ENCODE measurements around the gene CUBN.
A peak's percentile ranks its signal among the peaks of the same experiment; 100 is the strongest.

The CUBN gene

DNA sequence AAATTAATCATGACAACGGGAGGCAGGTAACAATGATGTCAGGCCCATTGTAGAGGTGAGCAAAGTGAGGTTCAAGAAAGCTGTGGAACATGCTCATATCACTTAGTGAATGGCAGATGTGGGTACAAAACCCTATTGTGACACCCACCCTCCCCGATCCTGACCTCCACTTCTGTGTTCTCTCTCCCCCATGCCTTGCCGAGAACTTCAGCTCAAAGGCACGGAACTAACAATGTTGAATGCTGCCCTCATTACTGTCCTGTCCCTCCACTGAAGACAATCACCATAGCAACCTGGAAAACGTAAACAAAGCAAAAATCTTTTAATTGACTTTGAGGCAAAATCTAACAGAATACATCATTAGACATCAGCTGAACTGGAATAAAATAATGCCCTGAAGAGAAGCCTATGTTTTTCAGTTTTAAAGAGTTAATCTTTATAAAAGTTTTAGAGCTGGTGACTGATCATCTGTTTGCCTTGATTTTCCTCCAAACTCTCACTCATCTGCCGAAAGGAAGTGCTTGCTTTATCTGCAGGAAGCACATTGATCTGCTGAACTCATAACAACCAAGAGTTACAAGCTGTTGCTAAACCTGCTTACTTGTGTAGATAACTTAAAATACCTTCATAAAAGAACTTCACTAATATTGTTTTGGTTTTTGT, 133.6 kb downstream of the CUBN start:
- Mint-ChIP-seq H3K36me3 (no peaks in the 10 kb centered on the region), H3K9me3 (no peaks in the 10 kb centered on the region), H3K4me1 (no peaks in the 10 kb centered on the region), H3K27ac (no peak overlapping the region), H3K4me3 (no peak overlapping the region)
- DNase-seq (ENCODE audit: low spot score in 2 of 2) (no peak), ATAC-seq (no peak)

DNA sequence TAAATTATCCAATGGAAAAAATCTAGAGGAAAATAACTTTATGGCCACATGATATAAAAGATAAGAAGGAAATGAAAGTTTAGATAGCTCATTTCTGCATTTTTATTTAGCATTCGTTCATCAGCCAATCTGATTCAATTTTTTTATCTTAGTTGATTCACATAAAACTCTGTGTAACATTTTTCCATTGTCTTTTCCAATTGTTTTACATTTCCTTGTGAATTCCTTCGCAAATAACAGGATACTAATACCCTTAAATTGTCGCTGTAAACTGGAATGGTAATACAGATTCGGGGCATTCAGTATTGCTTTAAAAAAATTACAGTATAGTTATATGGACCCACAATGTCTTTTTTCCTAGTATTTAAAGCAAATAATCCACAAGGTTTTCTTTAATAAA, 136.4 kb downstream of the CUBN start:
- H3K4me3 Mint-ChIP-seq = no peak overlapping the region
- H3K9me3 Mint-ChIP-seq = no peaks in the 10 kb centered on the region
- no peaks in the 10 kb centered on the region for H3K36me3 Mint-ChIP-seq
- H3K4me1 Mint-ChIP-seq = no peaks in the 10 kb centered on the region
- no peak for ATAC-seq
- no peak for DNase-seq (ENCODE audit: low spot score in 2 of 2)
- no peak overlapping the region for H3K27ac Mint-ChIP-seq

DNA sequence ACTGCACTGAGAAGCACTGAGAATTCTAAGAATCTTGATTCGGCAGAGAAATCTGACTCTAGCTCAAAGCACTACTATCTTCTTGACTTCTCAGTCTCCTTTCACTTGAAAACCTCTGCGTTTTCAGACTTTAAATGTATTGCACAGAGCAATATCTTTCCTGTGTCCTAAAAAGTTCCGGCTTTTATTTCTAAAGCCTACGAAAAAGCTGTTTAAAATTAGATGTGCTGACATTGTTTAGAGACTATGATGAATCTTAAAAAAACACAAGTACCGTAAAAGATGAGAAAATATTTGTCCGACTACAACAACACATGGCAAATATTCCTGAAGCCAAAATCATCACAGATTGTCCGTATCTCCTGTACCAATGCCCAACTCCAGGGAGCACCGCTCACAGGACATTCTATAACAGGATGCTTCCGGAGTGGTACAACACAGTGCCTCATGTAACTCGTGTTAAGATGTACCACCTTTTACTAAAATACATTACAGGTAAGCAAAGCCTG, 136.9 kb downstream of the CUBN start:
- no peak for ATAC-seq
- Mint-ChIP-seq H3K4me3 (no peak overlapping the region), H3K36me3 (no peaks in the 10 kb centered on the region), H3K4me1 (no peaks in the 10 kb centered on the region), H3K27ac (no peak overlapping the region), H3K9me3 (no peaks in the 10 kb centered on the region)
- DNase-seq (ENCODE audit: low spot score in 2 of 2) = no peak

DNA sequence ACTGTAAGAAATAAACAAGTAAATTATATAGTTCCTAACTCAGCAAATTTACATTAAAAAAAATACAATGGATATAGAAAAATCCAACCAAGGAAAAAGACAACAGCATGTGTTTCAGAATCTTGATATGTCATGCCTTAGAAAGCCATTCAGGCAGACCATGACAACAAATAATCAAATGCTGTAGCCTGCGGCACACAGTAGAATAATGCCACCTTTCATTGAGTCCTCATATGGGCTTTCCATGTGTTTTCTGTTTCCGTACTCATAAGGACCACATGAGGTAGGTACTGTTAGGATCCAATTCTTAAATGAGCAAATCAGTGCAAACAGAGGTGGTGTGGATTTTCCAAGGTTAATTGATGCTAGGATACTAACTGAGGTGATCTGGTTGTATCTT, 138.6 kb downstream of the CUBN start:
- Mint-ChIP-seq H3K4me1 (no peaks in the 10 kb centered on the region), H3K27ac (no peak overlapping the region), H3K9me3 (no peaks in the 10 kb centered on the region), H3K36me3 (no peaks in the 10 kb centered on the region), H3K4me3 (no peak overlapping the region)
- DNase-seq (ENCODE audit: low spot score in 2 of 2) = no peak
- ATAC-seq = no peak

DNA sequence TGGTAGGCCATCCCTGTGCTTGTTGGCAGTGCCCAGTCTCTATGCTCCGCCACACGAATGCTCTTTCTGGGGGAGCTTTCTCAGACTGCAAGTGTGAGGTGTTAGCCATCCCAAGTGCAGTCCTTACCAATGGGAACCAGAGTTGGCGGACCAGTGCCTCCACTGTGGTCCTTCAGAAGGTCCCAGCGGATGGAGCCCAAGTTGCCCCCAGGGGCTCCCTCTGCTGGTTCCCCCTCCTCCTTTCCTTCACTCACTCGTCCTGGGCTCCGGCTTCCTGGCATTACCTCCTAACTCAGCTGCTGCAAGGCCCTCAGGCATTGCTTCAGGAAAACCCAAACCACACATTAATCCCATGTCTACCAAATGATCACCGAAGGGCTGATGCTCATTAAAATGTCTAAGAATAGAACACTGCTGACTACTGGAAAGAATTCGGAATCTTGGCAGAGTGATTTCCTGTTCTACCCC, 139.8 kb downstream of the CUBN start:
- H3K4me3 Mint-ChIP-seq = no peak overlapping the region
- no peak overlapping the region for H3K27ac Mint-ChIP-seq
- no peaks in the 10 kb centered on the region for H3K4me1 Mint-ChIP-seq
- no peak for DNase-seq (ENCODE audit: low spot score in 2 of 2)
- no peaks in the 10 kb centered on the region for H3K36me3 Mint-ChIP-seq
- ATAC-seq = no peak
- H3K9me3 Mint-ChIP-seq = no peaks in the 10 kb centered on the region

DNA sequence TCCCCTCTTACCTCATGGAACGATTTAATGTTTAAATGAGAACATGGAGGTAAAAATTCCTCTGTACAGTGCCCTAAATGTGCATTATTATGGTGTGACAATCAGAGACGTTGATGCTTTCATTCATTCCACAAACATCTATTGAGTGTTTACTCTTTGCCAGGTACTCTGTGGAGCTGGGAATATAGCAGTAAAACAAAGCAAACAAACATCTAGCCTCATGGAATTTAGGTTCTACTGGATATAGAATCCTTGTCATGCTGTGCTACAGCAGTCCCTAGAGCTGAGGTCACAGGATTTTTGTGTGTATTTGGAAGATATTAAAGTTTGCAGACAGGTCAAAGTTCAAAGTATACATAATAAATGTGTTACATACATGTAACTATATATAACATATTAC, 140.7 kb downstream of the CUBN start:
- Mint-ChIP-seq H3K27ac (no peak overlapping the region), H3K4me3 (no peak overlapping the region), H3K36me3 (no peaks in the 10 kb centered on the region), H3K9me3 (no peaks in the 10 kb centered on the region), H3K4me1 (no peaks in the 10 kb centered on the region)
- DNase-seq (ENCODE audit: low spot score in 2 of 2) (no peak), ATAC-seq (no peak)

DNA sequence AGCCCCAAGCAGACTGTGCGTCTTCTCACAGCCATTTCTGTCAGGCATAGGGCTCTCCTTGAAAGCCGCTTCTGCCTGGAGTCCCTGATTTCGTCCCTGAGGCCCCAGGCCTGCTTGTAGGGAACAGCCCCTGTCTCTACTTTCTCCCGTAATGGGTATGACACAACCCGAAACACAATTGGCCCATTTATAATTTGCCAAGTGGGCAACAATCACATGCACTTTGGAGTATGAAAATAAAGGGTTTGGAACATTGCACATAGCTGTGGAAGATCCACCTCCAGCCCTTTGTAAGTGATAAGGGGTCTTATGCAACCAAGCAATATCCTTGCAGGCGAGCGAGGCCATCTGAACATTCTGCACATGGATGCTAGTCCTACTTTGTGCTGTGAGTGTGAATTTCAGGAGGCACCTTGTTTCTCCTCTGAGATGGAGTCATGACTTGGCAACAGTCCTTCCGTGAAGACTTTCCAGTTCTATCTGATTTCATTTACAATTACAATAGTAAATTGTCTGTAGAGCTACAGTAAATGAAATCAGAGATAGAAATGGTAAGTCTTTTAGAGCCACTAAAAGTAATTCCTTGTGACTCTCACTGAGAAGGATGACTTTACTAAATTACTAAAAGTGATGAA, 141.5 kb downstream of the CUBN start:
- no peaks in the 10 kb centered on the region for H3K36me3 Mint-ChIP-seq
- ATAC-seq (no peak), DNase-seq (ENCODE audit: low spot score in 2 of 2) (no peak)
- no peaks in the 10 kb centered on the region for H3K4me1 Mint-ChIP-seq
- H3K4me3 Mint-ChIP-seq = no peak overlapping the region
- no peak overlapping the region for H3K27ac Mint-ChIP-seq
- H3K9me3 Mint-ChIP-seq = no peaks in the 10 kb centered on the region

DNA sequence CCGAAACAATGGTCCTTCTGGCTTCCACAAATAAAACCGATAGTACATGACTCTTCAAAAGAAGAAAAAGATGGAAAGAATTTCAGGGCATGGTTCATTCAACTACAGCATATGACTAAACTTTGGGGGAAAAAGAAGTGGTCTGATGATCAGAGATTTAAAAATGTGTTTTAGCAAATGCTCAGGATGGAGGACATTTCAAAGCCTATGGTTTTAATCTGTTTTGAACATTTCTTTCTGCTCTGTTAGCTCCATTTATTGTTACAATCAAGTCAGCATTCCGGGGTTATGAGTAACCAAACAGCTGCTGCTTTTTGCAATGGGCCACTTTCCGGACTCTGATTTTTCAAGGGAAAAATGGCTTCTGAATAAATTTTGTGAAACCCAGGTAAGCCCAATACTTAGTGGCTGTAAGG, 142.4 kb downstream of the CUBN start:
- ATAC-seq (no peak), DNase-seq (ENCODE audit: low spot score in 2 of 2) (no peak)
- Mint-ChIP-seq H3K36me3 (no peaks in the 10 kb centered on the region), H3K4me3 (no peak overlapping the region), H3K27ac (no peak overlapping the region), H3K4me1 (no peaks in the 10 kb centered on the region), H3K9me3 (no peaks in the 10 kb centered on the region)

DNA sequence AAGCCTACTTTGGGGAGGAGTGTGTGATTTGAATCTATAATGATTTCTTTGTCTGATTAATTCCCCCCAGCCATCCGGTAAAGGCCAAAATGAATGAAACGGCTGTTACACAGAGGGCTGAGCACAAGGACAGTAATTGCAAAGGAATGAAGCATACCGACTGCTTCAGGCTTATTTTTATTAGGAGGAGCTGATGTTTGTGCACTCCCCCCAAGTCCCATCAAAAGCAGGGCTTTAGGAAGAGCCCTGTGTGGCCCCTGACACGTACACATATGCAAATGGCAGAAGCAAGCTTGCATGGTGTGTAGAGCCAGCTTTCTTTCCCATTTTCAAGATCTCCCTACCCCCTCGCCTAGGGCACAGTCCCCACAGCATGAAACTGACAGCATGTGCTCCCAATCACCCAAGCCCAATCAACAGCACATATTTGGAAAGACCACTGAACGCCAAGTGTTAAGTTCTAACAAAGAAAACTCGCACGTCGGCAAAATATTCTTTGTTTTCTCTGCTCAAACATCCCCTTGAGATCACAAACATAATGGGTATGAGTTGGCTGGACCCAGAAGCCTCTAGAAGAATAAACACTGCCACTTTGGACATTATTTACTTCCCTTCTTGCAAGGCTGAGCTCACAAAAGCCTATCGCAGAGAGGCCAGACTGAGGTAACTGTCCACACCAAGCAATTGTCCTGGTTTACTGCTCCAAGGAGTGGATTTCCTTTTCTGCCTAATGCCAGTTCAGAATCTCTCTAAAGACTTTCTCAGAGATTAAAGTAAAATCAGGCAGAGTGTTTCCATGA, 143.0 kb downstream of the CUBN start:
- no peak for ATAC-seq
- H3K4me3 Mint-ChIP-seq = no peak overlapping the region
- H3K27ac Mint-ChIP-seq = no peak overlapping the region
- H3K4me1 Mint-ChIP-seq = no peaks in the 10 kb centered on the region
- DNase-seq (ENCODE audit: low spot score in 2 of 2) = no peak
- no peaks in the 10 kb centered on the region for H3K9me3 Mint-ChIP-seq
- H3K36me3 Mint-ChIP-seq = no peaks in the 10 kb centered on the region

DNA sequence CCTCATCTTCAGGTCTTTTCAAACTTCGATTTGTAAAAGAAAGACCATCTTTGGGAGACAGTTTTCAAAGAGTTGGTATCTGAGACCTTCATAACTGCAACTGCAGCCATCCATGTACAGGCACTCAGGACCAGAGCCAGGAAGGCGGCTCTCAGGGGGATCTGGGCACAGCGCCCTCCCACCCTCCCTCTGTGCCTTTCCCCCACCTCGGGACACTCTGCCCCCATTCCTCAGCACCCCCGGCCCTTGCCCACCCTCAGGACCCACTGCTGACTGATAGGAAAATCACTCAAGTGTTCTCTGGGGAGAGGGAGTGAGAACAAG, 143.6 kb downstream of the CUBN start:
- Mint-ChIP-seq H3K9me3 (no peaks in the 10 kb centered on the region), H3K27ac (no peak overlapping the region), H3K4me3 (no peak overlapping the region), H3K4me1 (no peaks in the 10 kb centered on the region), H3K36me3 (no peaks in the 10 kb centered on the region)
- ATAC-seq (no peak), DNase-seq (ENCODE audit: low spot score in 2 of 2) (no peak)

DNA sequence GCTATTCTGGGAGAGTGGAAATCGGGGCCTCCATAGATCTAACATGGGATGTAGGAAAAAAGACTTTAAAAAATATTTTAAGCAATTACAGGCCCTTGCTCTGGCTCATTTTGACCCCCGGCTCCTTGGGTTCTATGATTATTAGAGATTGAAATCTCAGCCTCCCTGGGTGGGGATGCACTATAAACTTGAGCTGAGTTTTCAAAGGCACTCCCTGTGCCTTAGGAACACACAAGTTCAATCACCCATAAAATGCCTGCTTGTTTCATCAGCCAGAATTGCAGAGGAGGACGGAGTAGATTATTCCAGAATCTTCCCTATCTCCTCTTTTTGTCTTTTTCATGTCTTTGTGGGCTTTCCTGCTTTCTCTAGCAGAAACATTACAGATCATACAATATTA, 145.4 kb downstream of the CUBN start:
- no peak overlapping the region for H3K27ac Mint-ChIP-seq
- no peaks in the 10 kb centered on the region for H3K36me3 Mint-ChIP-seq
- H3K4me1 Mint-ChIP-seq = no peaks in the 10 kb centered on the region
- H3K4me3 Mint-ChIP-seq = no peak overlapping the region
- no peak for DNase-seq (ENCODE audit: low spot score in 2 of 2)
- ATAC-seq = no peak
- H3K9me3 Mint-ChIP-seq = no peaks in the 10 kb centered on the region

DNA sequence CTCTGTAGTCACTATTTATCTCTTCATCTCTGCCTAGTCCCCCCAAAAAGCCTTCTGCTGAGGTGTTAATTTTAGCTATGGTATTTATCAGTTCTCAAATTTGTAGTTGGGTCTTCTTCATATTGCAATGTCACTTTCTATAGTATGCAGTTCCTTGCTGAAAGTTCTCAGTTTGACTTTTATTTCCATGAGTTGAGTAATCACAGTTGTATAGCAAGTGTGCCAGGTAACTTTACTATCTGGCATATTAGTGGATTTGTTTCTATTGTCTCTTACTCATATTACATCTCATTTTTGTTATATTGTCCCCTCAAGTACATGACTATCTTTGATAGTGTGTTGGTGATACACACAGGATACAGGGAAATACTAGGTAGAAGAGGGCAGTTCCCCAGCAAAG, 152.8 kb downstream of the CUBN start:
- Mint-ChIP-seq H3K4me3 (no peak overlapping the region), H3K4me1 (peaks cover 11% of the 10 kb centered on the region), H3K27ac (peak overlapping the region; percentile 77), H3K36me3 (no peaks in the 10 kb centered on the region), H3K9me3 (no peaks in the 10 kb centered on the region)
- ATAC-seq (peak; percentile 69), DNase-seq (ENCODE audit: low spot score in 2 of 2) (no peak)

DNA sequence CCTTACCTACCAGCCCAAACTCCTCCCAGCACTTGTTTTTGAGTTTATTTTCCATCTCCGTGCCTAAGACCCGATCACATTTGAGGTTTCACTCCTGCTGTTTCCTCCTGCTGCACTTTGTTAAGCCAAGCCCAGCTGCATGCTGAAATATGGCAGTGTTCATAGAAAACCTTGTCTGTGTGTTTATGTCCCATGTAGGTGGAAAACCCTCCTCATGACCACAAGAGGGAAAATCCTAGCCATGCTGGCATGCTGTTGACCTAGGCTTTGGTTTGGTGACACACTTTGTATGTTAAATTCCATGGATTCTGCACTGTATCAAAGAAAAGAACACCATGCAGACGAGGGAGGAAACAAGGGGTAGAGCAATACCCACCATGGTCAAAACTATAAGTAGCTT, 154.4 kb downstream of the CUBN start:
- ATAC-seq (no peak), DNase-seq (ENCODE audit: low spot score in 2 of 2) (no peak)
- H3K36me3 Mint-ChIP-seq = no peaks in the 10 kb centered on the region
- H3K4me1 Mint-ChIP-seq = peaks cover 11% of the 10 kb centered on the region
- no peaks in the 10 kb centered on the region for H3K9me3 Mint-ChIP-seq
- no peak overlapping the region for H3K4me3 Mint-ChIP-seq
- H3K27ac Mint-ChIP-seq = no peak overlapping the region

DNA sequence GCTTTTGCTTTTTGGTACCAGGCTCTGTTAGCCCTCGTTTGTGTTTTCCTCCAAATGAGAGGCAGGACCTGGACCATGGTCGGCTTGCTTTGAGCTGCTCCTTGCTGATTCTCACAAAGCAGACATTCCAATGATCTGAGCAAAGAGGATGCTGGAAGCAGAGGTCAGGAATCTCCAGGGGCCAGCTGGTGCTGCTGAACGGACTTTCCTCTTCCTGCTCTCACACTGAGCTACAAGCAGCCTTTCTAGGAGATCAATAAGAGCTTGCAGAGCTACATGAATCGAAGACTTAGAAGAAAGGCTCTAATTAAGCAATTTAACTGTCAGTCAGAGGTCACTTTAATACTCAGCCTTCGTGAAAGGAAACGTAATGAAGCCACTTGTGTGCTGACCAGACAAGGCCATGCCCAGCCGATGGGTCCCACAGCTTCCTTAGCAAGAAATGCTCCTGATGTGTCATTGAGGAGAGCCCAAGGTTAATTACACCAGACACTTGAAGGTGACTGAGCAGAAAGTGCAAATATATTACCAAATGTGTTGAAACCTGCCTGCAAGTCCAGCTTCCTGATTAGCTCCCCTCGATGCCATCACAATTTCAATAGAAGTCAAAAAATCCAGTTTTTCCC, 161.1 kb downstream of the CUBN start:
- peak overlapping the region; percentile 26 for H3K4me3 Mint-ChIP-seq
- H3K36me3 Mint-ChIP-seq = no peaks in the 10 kb centered on the region
- ATAC-seq = no peak
- H3K9me3 Mint-ChIP-seq = no peaks in the 10 kb centered on the region
- H3K4me1 Mint-ChIP-seq = peaks cover 16% of the 10 kb centered on the region
- no peak for DNase-seq (ENCODE audit: low spot score in 2 of 2)
- no peak overlapping the region for H3K27ac Mint-ChIP-seq

DNA sequence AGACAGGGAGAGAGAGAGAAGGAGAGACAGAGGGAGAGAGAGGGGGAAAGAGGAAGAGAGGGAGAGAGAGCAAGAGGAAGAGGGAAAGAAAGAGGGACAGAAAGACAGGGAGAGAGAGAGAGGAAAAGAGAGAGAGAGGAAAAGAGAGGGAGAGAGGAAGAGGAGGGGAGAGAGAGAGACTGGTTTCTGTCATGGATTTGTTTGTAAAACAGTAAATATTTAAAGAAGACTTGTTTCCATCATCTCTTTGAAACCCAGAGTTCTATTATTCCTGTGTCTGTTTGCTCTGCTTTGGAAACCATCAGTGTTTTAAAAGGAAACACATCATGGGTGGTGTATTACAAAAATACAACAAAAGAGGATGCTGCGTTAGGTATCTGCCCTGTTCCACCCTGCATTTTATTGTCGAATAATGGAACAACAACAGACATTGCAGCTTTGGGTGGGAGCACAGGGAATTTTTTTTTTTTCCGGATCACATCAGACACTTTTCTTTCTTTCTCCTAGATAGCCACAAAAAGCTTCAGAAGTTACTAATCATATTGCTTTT, 161.7 kb downstream of the CUBN start:
- peak overlapping the region; percentile 26 for H3K4me3 Mint-ChIP-seq

More for the DNA sequence above, 161.7 kb downstream of the CUBN start:
- H3K27ac Mint-ChIP-seq = no peak overlapping the region
- H3K36me3 Mint-ChIP-seq = no peaks in the 10 kb centered on the region
- H3K4me1 Mint-ChIP-seq = peaks cover 16% of the 10 kb centered on the region
- no peak for ATAC-seq
- DNase-seq (ENCODE audit: low spot score in 2 of 2) = no peak
- H3K9me3 Mint-ChIP-seq = no peaks in the 10 kb centered on the region

Data from stimulated activated effector memory CD8-positive, alpha-beta T cell treated with anti-CD3 and anti-CD28 coated beads, Interleukin-12 subunit alpha, Interleukin-12 subunit beta, amount 100 ng/mL, for 72 hours (primary cell).